Embryonic facial prominence (tissue), 1 donor: ENCODE data around the gene ATF7IP2.
"Not testable (repeated sequence)": the region's sequence is repeated elsewhere in the genome, so short reads cannot be mapped to it uniquely, and the experiment has no call there.

Experiments
- DNase-seq: peaks from one replicate; pipeline ENCODE4 v3.0.0-alpha.2; 2016; ENCODE audit errors: extremely low spot score

ATF7IP2 gene, protein sequence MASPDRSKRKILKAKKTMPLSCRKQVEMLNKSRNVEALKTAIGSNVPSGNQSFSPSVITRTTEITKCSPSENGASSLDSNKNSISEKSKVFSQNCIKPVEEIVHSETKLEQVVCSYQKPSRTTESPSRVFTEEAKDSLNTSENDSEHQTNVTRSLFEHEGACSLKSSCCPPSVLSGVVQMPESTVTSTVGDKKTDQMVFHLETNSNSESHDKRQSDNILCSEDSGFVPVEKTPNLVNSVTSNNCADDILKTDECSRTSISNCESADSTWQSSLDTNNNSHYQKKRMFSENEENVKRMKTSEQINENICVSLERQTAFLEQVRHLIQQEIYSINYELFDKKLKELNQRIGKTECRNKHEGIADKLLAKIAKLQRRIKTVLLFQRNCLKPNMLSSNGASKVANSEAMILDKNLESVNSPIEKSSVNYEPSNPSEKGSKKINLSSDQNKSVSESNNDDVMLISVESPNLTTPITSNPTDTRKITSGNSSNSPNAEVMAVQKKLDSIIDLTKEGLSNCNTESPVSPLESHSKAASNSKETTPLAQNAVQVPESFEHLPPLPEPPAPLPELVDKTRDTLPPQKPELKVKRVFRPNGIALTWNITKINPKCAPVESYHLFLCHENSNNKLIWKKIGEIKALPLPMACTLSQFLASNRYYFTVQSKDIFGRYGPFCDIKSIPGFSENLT

DNA sequence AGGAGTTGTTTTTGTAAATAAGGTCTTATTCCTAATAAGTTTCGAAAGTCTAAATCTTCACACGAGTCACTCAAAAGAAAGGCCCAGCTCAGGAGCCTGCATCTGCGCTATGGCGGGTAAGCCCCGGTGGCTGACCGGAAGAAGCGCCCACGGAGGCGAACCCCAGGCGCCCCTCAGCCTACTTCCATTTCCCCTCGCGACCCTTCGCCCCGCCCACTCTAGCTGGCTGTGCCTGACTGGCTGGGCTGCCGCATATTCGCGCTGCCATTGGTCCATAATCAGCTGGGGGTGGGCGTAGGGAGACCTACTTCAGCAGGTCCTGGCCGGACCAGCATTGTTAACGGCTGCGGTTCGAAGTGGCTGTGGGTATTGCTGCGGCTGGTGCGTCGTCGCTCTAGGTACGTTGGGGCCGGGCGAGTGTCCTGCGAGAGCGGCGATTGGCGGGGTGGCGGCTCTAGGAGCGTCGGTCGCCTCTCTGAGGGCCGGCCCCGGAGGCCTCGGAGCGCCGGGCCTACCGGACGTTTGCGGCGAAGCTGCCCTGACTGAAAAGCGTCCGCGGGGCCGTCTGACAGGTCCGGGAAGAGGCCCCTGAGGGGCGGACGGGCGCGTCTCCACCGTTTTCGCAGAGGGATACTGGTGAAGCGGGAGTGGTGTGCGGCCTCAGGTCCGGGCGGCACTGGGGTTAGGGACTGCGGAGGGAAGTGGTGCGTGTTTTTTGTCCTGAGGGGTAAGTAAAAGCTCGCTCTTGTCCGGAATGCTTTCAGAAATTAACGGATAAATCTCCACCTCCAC is at the start of gene ATF7IP2:
Gene ATF7IP2, plus strand, starts transcription at position 337 of the 792 bp plus-strand sequence. CDS start 44,560 bp downstream, outside the sequence.
- DNase-seq, result peak; percentile 34

DNA sequence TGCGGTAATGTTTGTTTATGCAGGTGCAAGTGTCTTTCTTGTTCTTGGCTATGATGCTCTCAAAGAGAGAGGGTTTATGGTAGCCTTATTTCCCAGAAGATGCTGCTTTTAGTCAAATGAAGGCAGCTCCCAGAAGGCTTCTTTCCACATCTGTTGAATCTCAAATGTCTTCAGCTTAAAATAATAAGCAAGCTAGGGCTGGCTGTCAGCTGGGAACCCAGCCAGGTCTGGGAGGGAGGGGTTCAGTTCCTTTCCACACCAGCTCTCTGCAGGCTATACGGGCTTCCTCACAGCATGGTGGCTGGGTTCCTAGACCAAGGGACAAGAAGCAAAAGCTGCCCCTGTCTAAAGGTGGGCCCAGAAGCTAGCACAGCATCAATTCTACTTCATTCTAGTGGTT is 47.4 kb upstream of the ATF7IP2 start:
- DNase-seq, result no peak

DNA sequence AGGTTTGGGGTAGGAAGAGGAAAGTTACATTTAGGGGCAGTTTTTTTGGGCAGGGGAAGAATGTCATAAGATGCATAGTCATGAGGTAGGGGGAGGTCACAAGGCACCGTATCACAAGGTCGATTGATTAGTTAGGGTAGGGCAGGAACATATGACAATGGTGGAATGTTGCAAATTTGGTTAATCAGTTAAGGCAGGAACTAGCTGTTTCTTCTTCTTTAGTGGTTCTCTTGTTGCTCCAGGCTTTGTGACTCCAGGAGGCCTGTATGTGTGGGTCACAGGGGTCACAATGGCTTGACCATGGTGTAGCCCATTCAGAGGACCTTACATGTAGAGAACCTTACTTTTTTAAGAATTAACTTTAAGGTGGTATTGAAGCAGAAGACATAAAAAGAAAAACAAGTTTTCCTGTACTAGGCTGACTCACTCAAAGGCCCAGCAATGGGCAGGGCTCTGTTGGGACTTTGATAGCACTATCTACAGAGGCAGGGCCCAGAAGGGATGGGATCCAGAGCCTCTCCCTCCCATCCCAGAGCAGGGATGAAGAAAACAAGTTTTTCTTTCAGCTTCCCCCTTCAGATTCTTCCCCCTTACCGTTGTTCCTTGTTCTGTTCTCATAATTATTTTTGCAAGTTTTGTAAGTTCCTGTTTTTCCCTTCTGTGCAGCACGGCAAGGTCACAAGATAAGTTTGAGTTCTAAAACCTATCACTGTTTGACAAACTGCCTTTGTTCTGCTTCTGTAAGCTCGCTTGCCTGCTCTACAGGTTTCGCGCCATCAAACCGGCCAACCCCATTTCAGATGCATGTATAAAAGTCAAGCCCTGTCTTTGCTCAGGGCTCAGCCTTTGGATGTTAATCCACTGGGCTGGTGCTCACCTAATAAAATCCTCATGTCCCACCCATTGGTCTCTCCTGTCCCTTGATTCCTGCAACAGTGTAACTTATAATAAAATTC is 45.8 kb upstream of the ATF7IP2 start:
- DNase-seq, result no peak

DNA sequence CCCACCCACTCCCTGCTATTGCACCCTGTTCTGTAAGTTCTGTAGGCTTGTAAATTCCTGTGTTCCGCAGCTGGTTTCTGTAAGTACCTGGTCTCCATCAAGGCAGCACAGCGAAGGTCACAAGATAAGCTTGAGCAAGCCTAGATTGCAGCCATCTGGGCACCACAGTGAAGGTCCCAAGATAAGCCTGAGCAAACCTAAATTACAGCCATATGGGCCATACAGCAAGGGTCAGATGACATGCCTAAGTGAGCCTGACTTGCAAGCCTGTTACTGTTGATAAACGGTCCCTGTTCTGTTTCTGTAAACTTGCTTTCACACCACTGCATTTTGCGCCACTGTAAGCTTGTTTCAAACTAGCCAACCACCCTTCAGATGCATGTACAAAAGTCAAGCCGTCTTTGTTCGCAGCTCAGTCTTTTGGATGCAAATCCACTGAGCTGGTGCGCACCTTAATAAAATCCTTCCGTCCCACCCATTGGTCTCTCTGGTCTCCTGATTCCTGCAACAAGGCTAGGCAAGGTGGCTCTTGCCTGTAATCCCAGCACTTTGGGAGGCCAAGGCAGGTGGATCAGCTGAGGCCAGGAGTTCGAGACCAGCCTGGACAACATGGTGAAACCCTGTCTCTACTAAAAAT is 42.6 kb upstream of the ATF7IP2 start:
- no peak for DNase-seq

- not testable (repeated sequence) for DNase-seq
Measured at GRCh38 chr16:10344699-10345098, 41.2 kb upstream of the ATF7IP2 start.

DNA sequence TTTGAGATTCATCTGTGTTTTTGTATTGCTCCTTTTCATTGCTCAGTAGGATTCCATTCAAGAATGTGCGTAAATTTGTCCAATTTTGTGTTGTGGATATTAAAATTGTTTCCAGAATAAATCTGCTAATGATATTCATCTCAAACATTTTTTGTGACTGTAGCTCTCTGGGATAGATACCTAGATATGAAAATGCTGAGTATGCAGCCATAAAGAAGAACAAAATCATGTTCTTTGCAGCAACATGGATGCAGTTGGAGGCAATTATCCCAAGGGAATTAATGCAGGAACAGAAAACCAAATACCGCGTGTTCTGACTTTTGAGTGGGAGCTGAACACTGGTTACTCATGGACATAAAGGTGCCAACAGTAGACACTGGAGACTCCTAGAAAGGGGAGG is 40.2 kb upstream of the ATF7IP2 start:
- no peak for DNase-seq

DNA sequence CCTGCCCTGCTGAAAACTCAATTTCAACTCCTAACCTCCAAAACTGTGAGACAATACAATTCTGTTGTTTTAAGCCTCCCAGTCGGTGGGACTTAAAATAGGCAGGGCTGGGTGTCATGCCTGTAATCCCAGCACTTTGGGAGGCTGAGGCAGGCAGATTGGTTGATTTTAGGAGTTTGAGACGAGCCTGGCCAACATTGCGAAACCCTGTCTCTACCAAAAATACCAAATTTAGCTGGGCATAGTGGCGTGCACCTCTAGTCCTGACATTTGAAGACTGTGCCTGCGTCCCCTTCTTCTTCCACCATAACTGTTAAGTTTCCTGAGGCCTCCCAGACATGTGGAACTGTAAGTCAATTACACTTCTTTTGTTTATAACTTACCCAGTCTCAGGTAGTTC is 36.0 kb upstream of the ATF7IP2 start:
- DNase-seq, result no peak

DNA sequence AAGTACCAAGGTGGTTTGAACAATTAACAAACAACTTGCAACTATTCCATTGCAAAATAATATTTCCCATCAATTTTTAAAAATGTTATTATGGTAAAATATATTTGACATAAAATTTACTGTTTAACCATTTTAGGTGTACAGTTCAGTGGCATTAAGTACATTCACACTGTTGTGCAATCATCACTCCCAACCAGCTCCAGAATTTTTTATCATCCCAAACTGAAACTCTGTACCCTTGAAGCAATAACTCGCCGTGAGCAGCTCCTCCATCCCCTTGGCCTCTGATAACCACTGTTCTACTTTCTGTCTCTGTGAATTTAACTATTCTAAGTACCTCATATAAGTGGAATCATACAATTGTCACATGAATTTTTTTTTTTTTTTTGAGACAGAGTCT is 33.6 kb upstream of the ATF7IP2 start:
- no peak for DNase-seq

GRCh38 chr16:10355589-10355988 is 30.3 kb upstream of the ATF7IP2 start:
- DNase-seq, result no peak

GRCh38 chr16:10356870-10357842 is 28.7 kb upstream of the ATF7IP2 start:
- DNase-seq, result no peak

DNA sequence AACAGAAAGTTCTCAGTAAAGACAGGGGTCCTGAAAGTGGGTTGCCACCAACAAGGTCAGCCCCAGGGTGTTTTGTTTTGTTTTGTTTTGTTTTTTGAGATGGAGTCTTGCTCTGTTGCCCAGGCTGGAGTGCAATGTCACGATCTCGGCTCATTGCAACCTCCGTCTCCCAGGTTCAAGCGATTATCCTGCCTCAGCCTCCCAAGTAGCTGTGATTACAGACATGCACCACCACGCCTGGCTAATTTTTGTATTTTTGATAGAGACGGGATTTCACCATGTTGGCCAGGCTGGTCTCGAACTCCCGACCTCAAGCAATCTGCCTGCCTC is 24.1 kb upstream of the ATF7IP2 start:
- DNase-seq, result not testable (repeated sequence)

- no peak for DNase-seq
Measured at GRCh38 chr16:10362077-10362863, 23.6 kb upstream of the ATF7IP2 start.

DNA sequence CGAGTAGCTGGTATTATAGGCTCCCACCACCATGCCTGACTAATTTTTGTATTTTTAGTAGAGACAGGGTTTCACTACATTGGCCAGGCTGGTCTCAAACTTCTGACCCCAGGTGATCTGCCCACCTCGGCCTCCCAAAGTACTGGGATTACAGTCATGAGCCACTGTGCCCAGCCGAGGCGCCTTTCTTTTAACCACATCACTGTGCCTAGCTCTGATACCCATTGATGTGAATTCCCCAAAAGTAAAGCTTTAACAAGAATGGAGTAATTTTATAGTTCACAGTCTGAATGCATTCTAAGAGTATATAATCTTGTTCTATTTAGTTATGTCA is 23.0 kb upstream of the ATF7IP2 start:
- DNase-seq, result not testable (repeated sequence)

GRCh38 chr16:10366619-10367018 is 19.2 kb upstream of the ATF7IP2 start:
- not testable (repeated sequence) for DNase-seq

GRCh38 chr16:10367616-10368188 is 18.2 kb upstream of the ATF7IP2 start:
- DNase-seq, result no peak

DNA sequence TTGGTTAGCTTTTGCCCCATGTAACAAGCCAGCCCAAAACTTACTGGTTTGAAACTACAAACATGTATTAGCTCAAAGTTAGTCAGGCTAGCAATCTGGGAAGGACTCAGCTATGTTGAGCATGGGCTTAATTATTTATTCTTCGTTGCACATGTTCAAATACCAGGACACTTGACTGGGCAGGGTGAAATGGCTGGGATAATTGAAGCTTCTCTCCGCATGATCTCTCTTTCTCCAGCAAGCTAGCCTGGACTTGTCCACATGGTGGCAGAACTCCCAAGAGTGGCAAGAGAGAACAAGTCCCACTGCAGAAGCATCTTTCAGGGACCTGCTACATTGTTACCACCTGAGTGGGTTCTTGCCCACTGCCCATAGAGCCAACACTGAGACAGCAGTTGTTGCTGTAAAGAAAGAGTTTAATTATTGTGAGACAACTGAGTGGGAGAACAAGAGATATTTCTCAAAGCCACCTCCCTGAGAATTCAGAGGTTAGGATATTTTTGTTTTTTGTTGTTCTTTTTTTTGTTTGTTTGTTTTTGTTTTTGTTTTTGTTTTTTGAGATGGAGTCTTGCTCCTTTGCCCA is 16.8 kb upstream of the ATF7IP2 start:
- no peak for DNase-seq

DNA sequence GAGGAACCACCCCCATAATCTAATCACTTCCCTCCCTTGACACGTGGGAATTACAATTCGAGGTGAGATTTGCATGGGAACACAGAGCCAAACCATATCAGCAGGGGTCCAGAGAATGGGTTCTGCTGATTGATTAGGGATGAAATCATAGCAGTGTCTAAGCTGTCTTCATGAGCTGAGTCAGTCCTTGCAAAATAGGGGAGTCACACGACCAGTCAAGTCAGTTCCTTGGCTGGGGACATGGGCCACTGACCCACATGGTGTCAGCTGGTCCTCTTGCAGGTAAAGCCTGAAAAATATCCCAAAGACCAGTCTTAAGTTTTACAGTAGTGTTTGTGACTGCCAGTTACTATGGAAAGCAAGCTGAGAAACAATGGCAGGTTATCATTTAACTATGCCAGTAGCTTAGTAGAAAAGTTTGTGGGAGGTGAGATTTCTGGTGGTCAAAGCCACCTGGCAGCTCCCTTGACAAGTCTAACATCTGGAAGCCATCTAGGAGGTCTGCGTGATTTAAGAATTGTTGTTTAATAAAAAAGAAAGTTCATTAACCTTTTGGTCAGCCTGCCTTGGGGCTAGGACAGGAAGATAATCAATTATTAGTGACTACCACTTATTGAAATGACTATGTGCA is 15.7 kb upstream of the ATF7IP2 start:
- DNase-seq, result no peak

DNA sequence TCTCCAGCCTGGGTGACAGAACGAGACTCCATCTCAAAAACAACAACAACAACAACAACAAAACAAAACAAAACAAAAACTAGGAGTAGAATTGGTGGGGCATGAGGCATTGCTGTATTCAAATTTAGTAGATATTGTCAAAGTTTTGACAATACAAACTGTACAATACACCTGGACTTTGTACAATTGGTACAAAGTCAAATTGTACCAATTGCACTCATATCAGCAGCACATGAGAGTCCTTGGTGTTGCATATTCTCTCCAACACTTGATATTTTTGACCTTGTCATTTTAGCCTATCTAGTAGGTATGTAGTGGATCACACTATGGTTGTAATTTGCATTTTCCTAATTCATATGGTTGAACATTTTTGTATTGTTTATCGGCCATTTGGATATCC is 14.3 kb upstream of the ATF7IP2 start:
- DNase-seq, result no peak
